NCI-H1436 (cell line): ENCODE data around the gene RRAGD.
"Not testable (repeated sequence)": the region's sequence is repeated elsewhere in the genome, so short reads cannot be mapped to it uniquely, and the experiment has no call there.

Source experiments
- DNase-seq: peaks from one replicate; lab custom pipeline; 2025; lab: John Stamatoyannopoulos, UW

RRAGD gene

DNA sequence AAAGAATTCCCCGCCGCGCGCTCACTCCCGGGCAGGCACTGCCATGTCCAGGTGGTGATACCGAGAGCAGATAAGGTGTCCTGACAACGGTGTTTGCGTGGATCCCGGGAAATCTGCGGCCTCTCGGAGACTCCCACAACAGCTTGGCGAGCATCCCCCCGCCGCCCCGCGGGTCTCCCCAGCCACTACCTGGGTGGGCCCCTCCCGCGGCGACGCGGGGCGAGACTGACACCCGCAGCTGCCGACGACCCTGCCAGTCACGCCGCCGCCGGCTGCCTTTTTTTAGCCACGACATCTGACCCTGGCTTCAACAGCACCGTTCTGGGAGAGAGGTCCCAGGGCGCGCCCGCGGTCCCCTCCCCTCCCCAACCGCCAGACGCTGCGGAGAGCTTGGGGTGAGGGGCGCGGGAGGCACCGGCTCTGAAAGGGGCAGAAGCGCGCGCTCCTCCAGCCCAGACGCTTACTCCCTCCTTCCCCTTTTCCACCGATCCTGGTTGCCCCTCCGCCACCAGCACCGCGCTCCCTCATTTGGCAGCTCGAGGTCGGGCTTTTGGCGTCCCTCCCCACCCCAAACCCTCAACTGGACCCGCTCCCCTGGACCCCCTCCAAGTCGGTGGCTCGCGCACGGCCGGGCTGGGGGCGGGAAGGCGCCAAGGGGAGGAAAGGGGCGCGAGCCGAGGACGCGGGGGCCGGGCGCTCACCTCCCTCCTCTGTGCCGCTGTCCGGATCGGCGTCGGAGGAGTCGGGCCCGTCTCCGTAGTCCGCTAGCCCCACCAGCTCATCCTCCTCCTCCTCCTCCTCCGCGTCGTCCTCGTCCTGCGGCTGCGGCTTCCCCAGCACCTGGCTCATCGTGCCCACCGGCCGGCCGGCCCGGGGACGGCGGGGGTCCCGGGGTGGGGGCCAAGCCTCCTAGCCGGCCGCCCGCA is 665 bp downstream of the RRAGD start:
- DNase-seq: no peak

DNA sequence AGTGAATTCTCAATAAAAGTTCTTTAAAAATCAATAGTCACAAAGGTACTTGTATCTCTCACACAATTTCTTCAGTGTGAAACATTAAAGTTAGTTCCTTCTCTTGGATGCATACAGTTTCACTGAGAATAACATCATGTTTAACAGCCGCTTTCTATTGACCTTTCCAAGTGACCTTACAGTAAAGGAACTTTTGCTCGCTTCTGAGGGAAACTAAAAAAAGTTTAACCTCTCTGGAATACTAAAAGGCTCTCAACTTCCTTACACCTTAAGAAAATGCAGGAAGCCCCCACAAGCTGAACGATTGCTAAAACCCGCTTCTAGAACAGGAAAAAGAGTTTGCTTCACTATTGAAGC is 1.3 kb downstream of the RRAGD start:
- DNase-seq: no peak

- DNase-seq: peak; percentile 46
Measured at GRCh38 chr6:89410231-89410761, 1.8 kb downstream of the RRAGD start.

- DNase-seq: no peak
Measured at GRCh38 chr6:89409461-89410035, 2.5 kb downstream of the RRAGD start.

GRCh38 chr6:89406141-89406540 is 5.9 kb downstream of the RRAGD start:
- DNase-seq: no peak

- no peak for DNase-seq
Measured at GRCh38 chr6:89404512-89404911, 7.6 kb downstream of the RRAGD start.

GRCh38 chr6:89402776-89403175 is 9.3 kb downstream of the RRAGD start:
- no peak for DNase-seq

- DNase-seq: no peak
Measured at GRCh38 chr6:89400912-89401399, 11.1 kb downstream of the RRAGD start.

- no peak for DNase-seq
Measured at GRCh38 chr6:89400050-89400449, 12.0 kb downstream of the RRAGD start.

- DNase-seq: no peak
Measured at GRCh38 chr6:89398762-89399525, 13.1 kb downstream of the RRAGD start.

DNA sequence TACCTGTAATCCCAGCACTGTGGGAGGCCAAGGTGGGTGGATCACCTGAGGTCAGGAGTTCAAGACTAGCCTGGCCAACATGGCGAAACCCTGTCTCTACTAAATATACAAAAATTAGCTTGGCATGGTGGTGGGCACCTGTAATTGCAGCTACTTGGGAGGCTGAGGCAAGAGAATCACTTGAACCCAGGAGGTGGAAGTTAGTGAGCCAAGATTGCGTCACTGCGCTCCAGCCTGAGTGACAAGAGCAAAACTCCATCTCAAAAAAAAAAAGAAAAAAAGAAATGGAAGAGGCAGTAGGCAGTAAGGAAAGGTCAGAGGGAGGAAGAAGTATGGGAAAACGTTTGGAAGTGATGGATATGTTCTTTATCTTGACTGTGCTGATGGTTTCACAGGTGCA is 14.2 kb downstream of the RRAGD start:
- DNase-seq: not testable (repeated sequence)

DNA sequence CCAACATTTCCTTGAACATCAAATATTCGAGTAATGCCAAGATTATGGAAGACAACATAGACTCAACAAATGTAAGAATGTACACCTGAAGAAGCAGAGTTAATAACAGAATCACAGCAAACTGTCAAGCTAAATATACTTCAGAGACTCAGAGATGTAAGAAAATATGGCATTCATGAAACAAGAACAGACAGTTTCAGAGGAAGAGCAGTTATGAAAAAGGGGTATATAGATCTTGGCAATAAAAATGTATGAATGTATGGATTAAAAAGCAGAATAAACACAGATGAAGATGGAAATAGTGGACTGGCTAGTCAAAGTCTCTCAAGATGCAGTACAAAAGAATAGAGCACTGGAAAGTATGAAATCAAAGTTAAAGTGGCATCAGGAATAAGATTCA is 18.4 kb downstream of the RRAGD start:
- no peak for DNase-seq

DNA sequence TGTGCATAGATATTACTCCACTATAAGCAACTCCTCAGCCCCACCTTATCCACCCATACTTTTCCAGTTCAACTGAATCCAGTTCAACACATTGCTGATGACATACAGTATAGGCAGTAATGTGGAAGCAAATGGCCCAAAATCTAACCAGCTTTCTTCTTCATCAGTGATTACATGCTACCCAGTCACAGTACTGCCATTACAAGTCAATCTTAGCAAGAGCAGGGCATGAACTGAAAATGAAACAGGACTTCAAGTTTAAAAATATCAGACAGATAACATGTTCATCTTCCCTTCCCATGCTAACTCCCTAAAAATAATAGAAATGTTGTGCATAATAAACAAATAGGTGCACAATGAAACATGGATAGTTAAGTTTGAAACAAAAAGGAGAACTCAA is 19.2 kb downstream of the RRAGD start:
- DNase-seq: no peak

DNA sequence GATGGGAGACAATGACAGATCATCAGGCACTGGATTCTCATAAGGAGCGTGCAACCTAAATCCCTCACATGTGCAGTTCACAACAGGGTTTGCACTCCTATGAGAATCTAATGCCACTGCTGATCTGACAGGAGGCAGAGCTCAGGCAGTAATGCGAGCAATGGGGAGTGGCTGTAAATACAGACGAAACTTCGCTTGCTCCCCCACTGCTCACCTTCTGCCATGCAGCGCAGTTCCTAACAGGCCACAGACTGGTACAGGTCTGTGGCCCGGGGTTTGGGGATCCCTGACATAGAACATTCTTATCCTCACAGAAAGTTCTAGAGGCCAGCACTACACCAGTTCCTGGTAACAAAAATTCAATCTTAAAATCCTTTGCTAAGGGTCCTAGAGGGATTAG is 23.2 kb downstream of the RRAGD start:
- no peak for DNase-seq

DNA sequence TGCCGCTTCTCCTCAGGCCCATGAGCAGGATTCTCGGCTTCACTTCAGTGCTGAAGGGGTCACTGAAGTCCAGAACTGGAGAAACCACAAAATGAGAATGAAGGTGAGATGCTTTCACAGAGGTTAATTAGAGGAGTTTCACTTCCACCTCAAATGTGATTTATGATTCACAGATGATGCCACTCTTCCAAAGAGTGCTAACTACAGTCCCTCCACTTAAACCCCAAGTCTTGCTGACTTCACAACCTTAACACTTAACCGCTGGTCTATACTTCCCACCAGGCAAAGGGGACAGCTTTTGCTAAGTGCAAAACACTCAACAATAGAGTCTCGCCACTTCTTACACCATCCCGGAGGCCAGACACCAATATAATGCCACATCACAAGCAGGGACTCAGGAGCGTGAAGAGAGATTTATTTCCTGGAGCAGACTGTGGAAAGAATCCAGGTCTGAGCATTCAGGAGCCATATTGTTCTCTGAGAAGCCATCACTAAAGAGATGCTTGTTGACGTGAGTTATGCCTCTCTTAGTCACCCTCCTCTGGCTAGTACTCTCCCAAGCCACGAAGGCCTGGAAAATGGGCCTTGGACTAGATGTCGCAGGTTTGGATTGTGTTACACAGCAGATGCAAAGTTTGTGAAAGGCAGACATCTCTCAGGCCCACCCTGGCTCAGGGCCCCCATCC is 24.4 kb downstream of the RRAGD start:
- no peak for DNase-seq

- DNase-seq: no peak
Measured at GRCh38 chr6:89386917-89387491, 25.1 kb downstream of the RRAGD start.

GRCh38 chr6:89385846-89386245 is 26.2 kb downstream of the RRAGD start:
- no peak for DNase-seq

GRCh38 chr6:89385156-89385667 is 26.9 kb downstream of the RRAGD start:
- DNase-seq: no peak

DNA sequence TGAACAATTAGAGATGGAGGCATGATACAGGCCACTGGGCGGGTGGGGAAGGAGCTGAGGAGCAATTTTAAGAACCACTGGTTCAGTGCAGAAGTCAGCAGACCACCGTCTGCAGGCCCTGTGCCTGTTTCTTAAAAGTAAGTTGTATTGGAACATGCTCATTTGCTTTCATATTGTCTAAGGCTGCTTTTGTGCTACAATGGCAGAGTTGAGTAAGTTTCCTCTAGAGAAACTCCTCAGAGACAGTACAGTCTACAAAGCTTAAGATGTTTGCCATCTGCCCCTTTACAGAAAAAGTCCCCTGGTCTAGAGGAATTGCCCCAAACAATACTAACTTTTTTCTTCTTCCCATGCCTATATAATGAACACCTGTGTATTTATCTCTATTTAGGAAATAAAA is 31.0 kb downstream of the RRAGD start:
- no peak for DNase-seq

DNA sequence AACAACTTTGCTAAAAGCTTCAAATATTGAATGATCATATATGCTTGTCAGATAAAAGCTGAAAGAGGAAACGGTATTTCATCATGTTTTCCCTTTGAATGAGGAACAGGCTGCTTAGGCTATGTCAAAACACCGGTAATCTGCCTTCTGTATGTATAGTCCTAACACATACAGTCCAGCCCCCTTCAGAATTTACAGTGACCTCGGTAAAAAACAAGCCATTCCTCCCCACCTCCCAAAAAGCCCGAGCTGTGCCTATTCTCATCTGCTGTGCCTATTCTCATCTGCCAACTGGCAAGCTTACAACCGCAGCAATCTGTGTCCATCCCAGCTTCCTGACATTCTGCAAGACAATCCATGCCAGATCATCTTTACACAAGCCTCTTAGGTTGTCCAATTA is 32.8 kb downstream of the RRAGD start:
- no peak for DNase-seq

DNA sequence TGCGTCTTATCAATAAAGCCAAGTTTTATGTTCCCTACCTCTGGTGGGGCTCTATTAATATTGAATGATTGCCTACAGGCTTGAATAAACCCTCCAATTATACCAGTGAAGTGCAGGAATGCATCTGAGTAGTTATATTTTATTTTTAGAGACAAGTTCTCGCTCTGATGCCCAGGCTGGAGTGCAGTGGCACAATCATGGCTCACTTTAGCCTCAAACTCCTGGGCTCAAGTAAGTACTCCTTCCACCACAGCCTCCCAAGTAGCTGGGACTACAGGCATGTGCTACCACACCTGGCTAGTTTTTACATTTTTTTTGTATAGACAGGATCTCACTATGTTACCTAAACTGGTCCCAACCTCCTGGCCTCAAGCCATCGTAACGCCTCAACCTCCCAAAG is 33.4 kb downstream of the RRAGD start:
- no peak for DNase-seq
